Measurements from ENCODE around the gene ACVRL1.

ACVRL1 gene

GRCh38 chr12:51900323-51900889 is 6.9 kb upstream of the ACVRL1 start:
- DNase-seq (ENCODE audit: low spot score), result no peak

- no peak for DNase-seq (ENCODE audit: low spot score)
Measured at GRCh38 chr12:51901121-51901817, 6.0 kb upstream of the ACVRL1 start.

GRCh38 chr12:51901881-51902280 is 5.4 kb upstream of the ACVRL1 start:
- DNase-seq (ENCODE audit: low spot score), result no peak

- DNase-seq (ENCODE audit: low spot score), result peak; percentile 74
Measured at GRCh38 chr12:51904951-51905470, 2.3 kb upstream of the ACVRL1 start.

GRCh38 chr12:51905471-51906429 is 1.6 kb upstream of the ACVRL1 start:
- DNase-seq (ENCODE audit: low spot score), result peak; percentile 81

GRCh38 chr12:51906430-51907082 is 748 bp upstream of the ACVRL1 start:
- DNase-seq (ENCODE audit: low spot score), result no peak

- DNase-seq (ENCODE audit: low spot score), result no peak
Measured at GRCh38 chr12:51907856-51908425, 637 bp downstream of the ACVRL1 start.

GRCh38 chr12:51908876-51909592 is 1.7 kb downstream of the ACVRL1 start:
- DNase-seq (ENCODE audit: low spot score), result no peak

- DNase-seq (ENCODE audit: low spot score), result peak; percentile 64
Measured at GRCh38 chr12:51910168-51910567, 2.9 kb downstream of the ACVRL1 start.

- no peak for DNase-seq (ENCODE audit: low spot score)
Measured at GRCh38 chr12:51910691-51911090, 3.4 kb downstream of the ACVRL1 start.

GRCh38 chr12:51911307-51911706 is 4.0 kb downstream of the ACVRL1 start:
- no peak for DNase-seq (ENCODE audit: low spot score)

GRCh38 chr12:51911788-51912711 is 4.7 kb downstream of the ACVRL1 start:
- no peak for DNase-seq (ENCODE audit: low spot score)

GRCh38 chr12:51913071-51914033 is 6.0 kb downstream of the ACVRL1 start:
- no peak for DNase-seq (ENCODE audit: low spot score)

GRCh38 chr12:51914034-51914923 is 7.0 kb downstream of the ACVRL1 start:
- no peak for DNase-seq (ENCODE audit: low spot score)

- DNase-seq (ENCODE audit: low spot score), result no peak
Measured at GRCh38 chr12:51915003-51915625, 7.8 kb downstream of the ACVRL1 start.

GRCh38 chr12:51915951-51916350 is 8.6 kb downstream of the ACVRL1 start:
- DNase-seq (ENCODE audit: low spot score), result no peak

- DNase-seq (ENCODE audit: low spot score), result no peak
Measured at GRCh38 chr12:51917041-51917590, 9.8 kb downstream of the ACVRL1 start.

Data from GM03348 (cell line).